ENCODE results near the gene TMEM269. TPM values are rescaled to one million over a fixed set of nuclear protein-coding genes. Genes with fewer than 3 reads are reported as not detected.

Gene TMEM269
- total RNA-seq, 1 donor, result under 0.01 TPM

- Histone ChIP-seq H3K36me3 (ENCODE audit: insufficient read depth, low read length) (peaks cover 79% of the 10 kb centered on the region), H3K27me3 (ENCODE audit: insufficient read depth, low read length) (no peaks in the 10 kb centered on the region), H3K27ac (ENCODE audit: low read depth, low read length) (no peak overlapping the region), H4K20me1 (ENCODE audit: insufficient read depth, low read length) (peaks cover 22% of the 10 kb centered on the region), H3K4me1 (ENCODE audit: insufficient read depth, low read length) (peaks cover 2% of the 10 kb centered on the region), H3K9me3 (ENCODE audit: low read depth, low read length) (no peaks in the 10 kb centered on the region), H3K4me3 (ENCODE audit: insufficient read depth, low read length) (no peak overlapping the region), H3K4me2 (ENCODE audit: insufficient read depth, low read length) (no peak overlapping the region), H2AFZ (ENCODE audit: low read length) (no peak overlapping the region), H3K79me2 (ENCODE audit: insufficient read depth, low read length) (peaks cover 28% of the 10 kb centered on the region)
- DNase-seq (ENCODE audit: insufficient read length, low spot score, missing footprints), result no peak
- TF ChIP-seq CTCF (IDR thresholded peaks at IDR 0.05; ENCODE audit: extremely low read depth, low read depth, low read length), result no peak
Observed at GRCh38 chr1:42759114-42759513, 25.7 kb upstream of the TMEM269 start.

GRCh38 chr1:42761567-42761966 lies 23.2 kb upstream of the TMEM269 start:
- Histone ChIP-seq H3K4me3 (ENCODE audit: insufficient read depth, low read length) (no peak overlapping the region), H3K27me3 (ENCODE audit: insufficient read depth, low read length) (no peaks in the 10 kb centered on the region), H3K36me3 (ENCODE audit: insufficient read depth, low read length) (peaks cover 55% of the 10 kb centered on the region), H3K4me1 (ENCODE audit: insufficient read depth, low read length) (peaks cover 13% of the 10 kb centered on the region), H2AFZ (ENCODE audit: low read length) (no peak overlapping the region), H3K9me3 (ENCODE audit: low read depth, low read length) (no peaks in the 10 kb centered on the region), H3K79me2 (ENCODE audit: insufficient read depth, low read length) (peaks cover 51% of the 10 kb centered on the region), H3K4me2 (ENCODE audit: insufficient read depth, low read length) (no peak overlapping the region), H4K20me1 (ENCODE audit: insufficient read depth, low read length) (peaks cover 30% of the 10 kb centered on the region), H3K27ac (ENCODE audit: low read depth, low read length) (no peak overlapping the region)
- no peak for DNase-seq (ENCODE audit: insufficient read length, low spot score, missing footprints)
- TF ChIP-seq CTCF (IDR thresholded peaks at IDR 0.05; ENCODE audit: extremely low read depth, low read depth, low read length), result no peak

GRCh38 chr1:42762269-42762668 lies 22.5 kb upstream of the TMEM269 start:
- no peak for TF ChIP-seq CTCF (IDR thresholded peaks at IDR 0.05; ENCODE audit: extremely low read depth, low read depth, low read length)
- no peak overlapping the region for H2AFZ ChIP-seq (ENCODE audit: low read length)
- peaks cover 54% of the 10 kb centered on the region for H3K79me2 ChIP-seq (ENCODE audit: insufficient read depth, low read length)
- peaks cover 13% of the 10 kb centered on the region for H3K4me1 ChIP-seq (ENCODE audit: insufficient read depth, low read length)
- peaks cover 23% of the 10 kb centered on the region for H4K20me1 ChIP-seq (ENCODE audit: insufficient read depth, low read length)
- H3K9me3 ChIP-seq (ENCODE audit: low read depth, low read length), result no peaks in the 10 kb centered on the region
- no peak overlapping the region for H3K27ac ChIP-seq (ENCODE audit: low read depth, low read length)
- H3K27me3 ChIP-seq (ENCODE audit: insufficient read depth, low read length), result no peaks in the 10 kb centered on the region
- H3K4me3 ChIP-seq (ENCODE audit: insufficient read depth, low read length), result no peak overlapping the region
- no peak for DNase-seq (ENCODE audit: insufficient read length, low spot score, missing footprints)
- peaks cover 47% of the 10 kb centered on the region for H3K36me3 ChIP-seq (ENCODE audit: insufficient read depth, low read length)
- no peak overlapping the region for H3K4me2 ChIP-seq (ENCODE audit: insufficient read depth, low read length)

GRCh38 chr1:42765269-42765668 lies 19.5 kb upstream of the TMEM269 start:
- peak overlapping the region; percentile 88 for H3K27ac ChIP-seq (ENCODE audit: low read depth, low read length)
- peaks cover 19% of the 10 kb centered on the region for H3K36me3 ChIP-seq (ENCODE audit: insufficient read depth, low read length)
- no peaks in the 10 kb centered on the region for H3K9me3 ChIP-seq (ENCODE audit: low read depth, low read length)
- DNase-seq (ENCODE audit: insufficient read length, low spot score, missing footprints), result no peak
- H2AFZ ChIP-seq (ENCODE audit: low read length), result peak overlapping the region; percentile 93
- peak overlapping the region; percentile 99 for H3K4me3 ChIP-seq (ENCODE audit: insufficient read depth, low read length)
- no peak for TF ChIP-seq CTCF (IDR thresholded peaks at IDR 0.05; ENCODE audit: extremely low read depth, low read depth, low read length)
- H3K4me2 ChIP-seq (ENCODE audit: insufficient read depth, low read length), result peak overlapping the region; percentile 77
- no peaks in the 10 kb centered on the region for H3K27me3 ChIP-seq (ENCODE audit: insufficient read depth, low read length)
- peaks cover 82% of the 10 kb centered on the region for H3K79me2 ChIP-seq (ENCODE audit: insufficient read depth, low read length)
- peaks cover 19% of the 10 kb centered on the region for H4K20me1 ChIP-seq (ENCODE audit: insufficient read depth, low read length)
- H3K4me1 ChIP-seq (ENCODE audit: insufficient read depth, low read length), result peaks cover 20% of the 10 kb centered on the region
